Mammary epithelial cell (primary cell): Measurements from ENCODE around the gene CEP20.
"Not testable (repeated sequence)": the region's sequence is repeated elsewhere in the genome, so short reads cannot be mapped to it uniquely, and the experiment has no call there.

Experiments
- EZH2 ChIP-seq: IDR thresholded peaks from 2 replicates; pipeline ENCODE4 v1.6.1; 2012; ENCODE audit warnings: low read length, inconsistent platforms, borderline replicate concordance
- TF ChIP-seq, protein P1 (sequence below), 2 donors: IDR thresholded peaks in 1 of 2; conservative IDR thresholded peaks in 1 of 2; 2 replicates each; pipeline ENCODE4 v1.5.1; 2011 to 2012; ENCODE audit warnings: inconsistent platforms in 2 of 2, low read length in 2 of 2, mild to moderate bottlenecking in 2 of 2, control low read depth in 1 of 2, low read depth in 1 of 2; ENCODE audit not compliant: insufficient read depth in 1 of 2; ENCODE audit errors: extremely low read depth in 1 of 2

- TF ChIP-seq, protein P1, sequence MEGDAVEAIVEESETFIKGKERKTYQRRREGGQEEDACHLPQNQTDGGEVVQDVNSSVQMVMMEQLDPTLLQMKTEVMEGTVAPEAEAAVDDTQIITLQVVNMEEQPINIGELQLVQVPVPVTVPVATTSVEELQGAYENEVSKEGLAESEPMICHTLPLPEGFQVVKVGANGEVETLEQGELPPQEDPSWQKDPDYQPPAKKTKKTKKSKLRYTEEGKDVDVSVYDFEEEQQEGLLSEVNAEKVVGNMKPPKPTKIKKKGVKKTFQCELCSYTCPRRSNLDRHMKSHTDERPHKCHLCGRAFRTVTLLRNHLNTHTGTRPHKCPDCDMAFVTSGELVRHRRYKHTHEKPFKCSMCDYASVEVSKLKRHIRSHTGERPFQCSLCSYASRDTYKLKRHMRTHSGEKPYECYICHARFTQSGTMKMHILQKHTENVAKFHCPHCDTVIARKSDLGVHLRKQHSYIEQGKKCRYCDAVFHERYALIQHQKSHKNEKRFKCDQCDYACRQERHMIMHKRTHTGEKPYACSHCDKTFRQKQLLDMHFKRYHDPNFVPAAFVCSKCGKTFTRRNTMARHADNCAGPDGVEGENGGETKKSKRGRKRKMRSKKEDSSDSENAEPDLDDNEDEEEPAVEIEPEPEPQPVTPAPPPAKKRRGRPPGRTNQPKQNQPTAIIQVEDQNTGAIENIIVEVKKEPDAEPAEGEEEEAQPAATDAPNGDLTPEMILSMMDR (conservative IDR thresholded peaks at IDR 0.05 in 1 of 2, IDR thresholded peaks at IDR 0.05 in 1 of 2; ENCODE audit: extremely low read depth in 1 of 2, insufficient read depth in 1 of 2, low read depth in 1 of 2, low read length in 2 of 2) = not testable (repeated sequence)
- not testable (repeated sequence) for TF ChIP-seq EZH2
These were observed 37.8 kb downstream of the CEP20 start for GRCh38 chr16:15850555-15850954.
